GM12873 (cell line): Measurements from ENCODE around the gene GATA6.

ENCODE experiments used
- CTCF ChIP-seq: IDR thresholded peaks from 2 replicates; pipeline ENCODE4 v1.5.1; 2012; ENCODE audit warnings: low read depth, mild to moderate bottlenecking, moderate library complexity, low read length, control low read depth; ENCODE audit not compliant: insufficient read depth; ENCODE audit errors: missing control alignments

GATA6 gene

DNA sequence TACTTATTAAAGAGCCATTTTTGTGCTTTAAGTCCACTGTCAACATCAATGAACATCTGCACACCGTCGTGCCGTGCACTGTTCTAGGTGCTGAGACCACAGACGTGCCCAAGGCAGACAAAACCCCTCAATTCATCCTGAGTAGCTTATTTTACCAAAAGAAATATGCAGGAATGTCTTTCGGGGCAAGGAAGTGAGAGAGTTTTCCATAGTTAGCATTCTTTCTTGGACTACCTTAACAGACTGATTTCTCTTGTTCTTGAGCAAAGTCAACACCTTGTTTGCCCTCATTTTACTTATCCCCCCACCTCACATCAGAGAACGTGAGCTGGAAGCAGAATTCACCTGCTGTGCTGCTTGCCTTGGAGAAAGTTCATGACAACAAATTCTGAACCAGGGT lies 69.3 kb downstream of the GATA6 start:
- TF ChIP-seq CTCF: no peak

GRCh38 chr18:22241921-22242361 lies 72.6 kb downstream of the GATA6 start:
- no peak for TF ChIP-seq CTCF

DNA sequence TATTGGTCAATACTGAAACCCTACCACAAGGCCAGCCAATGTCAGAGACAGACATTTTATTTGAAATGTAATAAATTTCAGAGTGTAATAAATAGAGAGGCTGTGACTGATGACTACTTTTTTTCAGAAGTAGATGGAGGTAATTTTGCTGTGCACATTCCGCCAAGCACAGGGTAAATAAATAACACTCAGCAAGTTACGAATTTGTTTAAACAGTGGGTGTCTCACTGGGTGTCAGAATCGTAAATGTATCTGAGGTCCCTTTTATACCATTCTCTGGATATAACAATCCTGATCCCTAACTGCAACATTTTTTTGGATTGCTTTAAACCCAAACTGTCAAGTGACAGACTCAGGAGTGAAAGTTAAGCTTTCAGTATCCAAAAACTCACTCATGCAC lies 74.1 kb downstream of the GATA6 start:
- no peak for TF ChIP-seq CTCF

DNA sequence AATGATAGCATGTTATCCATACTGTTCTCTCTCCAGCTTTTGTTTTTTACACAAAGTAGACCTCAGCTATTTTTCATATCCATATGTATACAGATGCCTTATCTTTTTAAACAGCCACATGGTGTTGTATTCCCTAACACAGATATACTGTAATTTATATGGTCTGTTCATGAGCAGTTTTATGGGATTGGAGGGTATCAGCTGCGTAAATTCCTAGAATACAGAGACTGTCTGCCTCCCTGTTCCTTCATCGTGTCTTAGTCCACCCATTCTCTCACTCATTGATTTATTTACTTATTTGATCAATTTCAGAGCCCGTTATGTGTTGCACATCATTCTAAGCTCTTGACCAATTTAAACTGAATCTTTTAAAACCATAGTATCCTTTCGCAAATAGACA lies 80.6 kb downstream of the GATA6 start:
- TF ChIP-seq CTCF: no peak

- TF ChIP-seq CTCF: no peak
Measured at GRCh38 chr18:22250591-22250996, 81.2 kb downstream of the GATA6 start.
